ENCODE data around the gene VGF.
"Not testable (repeated sequence)": the region's sequence is repeated elsewhere in the genome, so short reads cannot be mapped to it uniquely, and the experiment has no call there.

Gene VGF

GRCh38 chr7:101116898-101117297 lies 48.5 kb downstream of the VGF start:
- DNase-seq (ENCODE audit: low spot score) = no peak

GRCh38 chr7:101115215-101115614 lies 50.2 kb downstream of the VGF start:
- DNase-seq (ENCODE audit: low spot score) = no peak

- no peak for DNase-seq (ENCODE audit: low spot score)
Observed at GRCh38 chr7:101114492-101114891, 50.9 kb downstream of the VGF start.

DNA sequence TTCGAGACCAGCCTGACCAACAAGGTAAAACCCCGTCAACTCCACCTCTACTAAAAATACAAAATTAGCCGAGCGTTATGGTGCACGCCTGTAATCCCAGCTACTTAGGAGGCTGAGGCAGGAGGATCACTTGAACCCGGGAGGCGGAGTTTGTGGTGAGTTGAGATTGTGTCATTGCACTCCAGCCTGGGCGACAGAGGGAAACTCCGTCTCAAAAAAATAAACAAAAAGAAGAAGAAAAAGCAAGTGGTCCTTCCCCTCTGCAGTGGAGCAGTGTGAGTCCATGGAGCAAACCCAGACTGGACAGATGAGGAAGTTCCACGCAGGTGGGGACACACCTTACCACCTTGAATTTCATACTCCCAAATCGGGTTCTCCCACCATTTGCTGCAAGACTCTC lies 51.5 kb downstream of the VGF start:
- no peak for DNase-seq (ENCODE audit: low spot score)

DNA sequence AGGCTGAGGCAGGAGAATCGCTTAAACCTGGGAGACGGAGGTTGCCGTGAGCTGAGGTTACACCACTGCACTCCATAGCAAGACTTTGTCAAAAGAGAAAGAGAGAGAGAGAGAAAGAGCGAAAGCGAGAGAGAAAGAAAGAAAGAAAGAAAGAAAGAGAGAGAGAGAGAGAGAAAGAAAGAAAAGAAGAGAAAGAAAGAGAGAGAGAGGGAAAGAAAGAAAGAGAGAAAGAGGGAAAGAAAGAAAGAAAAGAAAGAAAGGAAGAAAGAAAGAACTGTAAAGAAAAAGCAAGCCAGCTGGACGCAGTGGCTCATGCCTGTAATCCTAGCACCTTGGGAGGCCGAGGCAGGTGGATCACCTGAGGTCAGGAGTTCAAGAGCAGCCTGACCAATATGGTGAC lies 52.2 kb downstream of the VGF start:
- not testable (repeated sequence) for DNase-seq (ENCODE audit: low spot score)

Measured in kidney capillary endothelial cell (primary cell).